Thyroid gland (tissue), 4 donors: ENCODE results near the gene PSORS1C1.

ENCODE experiments used
- CTCF ChIP-seq, 6 experiments: fragments of 200-600 bp in 3 of 6; fragments of 450-650 bp in 3 of 6; sonication (generic) in 3 of 6; IDR thresholded peaks; one replicate each; pipeline ENCODE4 v1.5.1; 2016 to 2019; ENCODE audit warnings: antibody characterized with exemption in 6 of 6, mild to moderate bottlenecking in 2 of 6, inconsistent platforms in 1 of 6, moderate library complexity in 1 of 6
- POLR2A ChIP-seq, 2 donors: fragments of 450-650 bp; IDR thresholded peaks; one replicate each; pipeline ENCODE4 v1.6.1; 2017; ENCODE audit warnings: antibody characterized with exemption in 2 of 2, mild to moderate bottlenecking in 2 of 2, moderate library complexity in 1 of 2

- no peak for TF ChIP-seq CTCF (IDR thresholded peaks at IDR 0.05)
- TF ChIP-seq POLR2A (IDR thresholded peaks at IDR 0.05), result no peak
Measured at GRCh38 chr6:31163922-31164321, 49.3 kb downstream of the PSORS1C1 start.
